OCI-LY1 (cell line): ENCODE data around the gene HOXA5.

ENCODE experiments used
- H2AFZ ChIP-seq: fragments of 200-600 bp; sonication (generic), shearing (Covaris generic); 2 replicates; pipeline ENCODE4 v1.6.0; 2014; ENCODE audit warnings: antibody characterized with exemption, mild to moderate bottlenecking, low read length
- H3F3A ChIP-seq: fragments of 200-600 bp; sonication (generic), shearing (Covaris generic); 2 replicates; pipeline ENCODE4 v1.6.0; 2014; ENCODE audit warnings: mild to moderate bottlenecking, antibody characterized with exemption, low read length, moderate library complexity; ENCODE audit not compliant: insufficient read depth
- H3K27ac ChIP-seq: fragments of 200-600 bp; sonication (generic); 2 replicates; pipeline ENCODE4 v1.5.1; 2014; ENCODE audit warnings: low read length, mixed run types, mild to moderate bottlenecking, low read depth; ENCODE audit not compliant: poor library complexity, severe bottlenecking
- H3K27me3 ChIP-seq: fragments of 200-600 bp; sonication (generic); 2 replicates; pipeline ENCODE4 v1.6.0; 2014; ENCODE audit warnings: antibody characterized with exemption, mild to moderate bottlenecking, low read length, moderate library complexity; ENCODE audit not compliant: insufficient read depth
- H3K36me3 ChIP-seq: fragments of 200-600 bp; sonication (generic); 2 replicates; pipeline ENCODE4 v1.6.1; 2014; ENCODE audit warnings: mild to moderate bottlenecking, antibody characterized with exemption, low read length, moderate library complexity, mixed read lengths; ENCODE audit not compliant: insufficient read depth
- H3K4me1 ChIP-seq: fragments of 200-600 bp; sonication (generic); 2 replicates; pipeline ENCODE4 v1.5.1; 2014; ENCODE audit warnings: mild to moderate bottlenecking, low read length, moderate library complexity; ENCODE audit not compliant: insufficient read depth, severe bottlenecking
- H3K4me2 ChIP-seq: fragments of 200-600 bp; sonication (generic), shearing (Covaris generic); 2 replicates; pipeline ENCODE4 v1.6.1; 2014; ENCODE audit warnings: low read length
- H3K4me3 ChIP-seq: fragments of 200-600 bp; sonication (generic); 2 replicates; pipeline ENCODE4 v1.5.1; 2014; ENCODE audit warnings: low read length, low read depth, mild to moderate bottlenecking, mixed read lengths; ENCODE audit not compliant: poor library complexity, severe bottlenecking
- H3K79me2 ChIP-seq: fragments of 200-600 bp; shearing (Covaris generic); 2 replicates; pipeline ENCODE4 v1.6.1; 2016; ENCODE audit warnings: mixed run types, low read length, mixed read lengths; ENCODE audit not compliant: insufficient read depth
- H3K9ac ChIP-seq: fragments of 200-600 bp; sonication (generic), shearing (Covaris generic); 2 replicates; pipeline ENCODE4 v1.6.1; 2014; ENCODE audit warnings: mild to moderate bottlenecking, low read length, mixed read lengths
- H3K9me2 ChIP-seq: fragments of 200-600 bp; sonication (generic), shearing (Covaris generic); 2 replicates; pipeline ENCODE4 v1.6.1; 2014; ENCODE audit warnings: low read depth, mild to moderate bottlenecking, low read length, mixed read lengths
- H3K9me3 ChIP-seq: fragments of 200-600 bp; shearing (Covaris generic); 2 replicates; pipeline ENCODE4 v1.6.1; 2014; ENCODE audit warnings: low read length, mixed read lengths
- H4K20me1 ChIP-seq: fragments of 200-600 bp; sonication (generic), shearing (Covaris generic); 2 replicates; pipeline ENCODE4 v1.6.0; 2016; ENCODE audit warnings: mild to moderate bottlenecking, low read length; ENCODE audit not compliant: insufficient read depth
- EZH2 ChIP-seq: fragments of 200-600 bp; sonication (generic), shearing (Covaris generic); IDR thresholded peaks from 2 replicates; pipeline ENCODE4 v1.8.0; 2017; ENCODE audit warnings: borderline replicate concordance, mixed run types, mild to moderate bottlenecking, antibody characterized with exemption, low read length, moderate library complexity, mixed read lengths
- TF ChIP-seq, protein P1 (sequence below): fragments of 200-600 bp; sonication (generic), shearing (Covaris generic); IDR thresholded peaks from 2 replicates; pipeline ENCODE4 v1.5.1; 2017; ENCODE audit warnings: mild to moderate bottlenecking, antibody characterized with exemption, low read length, moderate library complexity, mixed read lengths

The HOXA5 gene

DNA sequence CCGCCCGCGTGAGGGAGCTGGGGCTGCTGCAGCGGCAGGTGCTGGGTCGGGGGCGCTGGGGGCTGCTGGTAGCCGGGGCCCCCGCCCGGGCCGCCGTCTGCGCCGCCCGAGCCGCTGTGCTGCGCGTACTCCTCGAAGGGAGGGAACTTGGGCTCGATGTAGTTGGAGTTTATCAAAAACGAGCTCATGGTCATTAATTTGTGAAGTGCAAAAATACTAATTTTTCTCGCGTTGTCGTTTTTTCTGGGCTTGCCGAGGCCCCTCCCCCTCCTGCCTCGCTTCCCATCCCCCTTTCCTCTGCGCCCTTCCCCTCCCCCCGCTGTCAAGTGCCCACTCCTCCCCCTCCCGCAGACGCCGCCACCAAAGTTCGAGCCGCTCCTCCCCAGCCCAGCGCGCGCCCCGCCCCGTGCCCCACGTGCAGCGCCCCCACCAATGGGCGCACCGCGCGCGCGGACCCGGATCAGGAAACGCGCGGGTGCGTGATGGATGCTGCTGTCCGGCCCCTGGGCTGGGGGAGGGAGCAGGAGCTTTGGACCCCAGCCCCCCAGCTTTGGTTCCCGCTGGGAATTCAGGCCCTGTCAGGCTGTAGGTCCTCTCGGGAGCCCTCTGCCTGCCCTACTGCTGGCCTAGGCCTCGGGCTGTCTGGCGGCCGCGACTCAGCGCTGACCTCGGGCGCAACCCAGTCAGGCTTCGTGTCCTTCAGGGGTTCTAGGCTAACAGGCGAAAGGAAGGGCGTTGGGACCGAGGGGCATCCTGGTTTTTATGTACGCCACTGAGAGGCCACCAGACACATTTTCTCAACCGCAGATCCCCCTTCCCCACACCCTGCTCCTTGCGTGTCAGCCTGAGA, 12.7 kb downstream of the HOXA5 start, which contains the start of gene HOXA4:
Gene HOXA4, minus strand, starts transcription at position 218 of the 850 bp plus-strand sequence. Its CDS starts 24 bp downstream, at position 194.
- no peak within 1 kb of the TSS for H2AFZ ChIP-seq
- H3K27ac ChIP-seq: no peak within 1 kb of the TSS
- H3K9me2 ChIP-seq: no peaks in the 10 kb centered on the region
- no peaks in the 10 kb centered on the region for H3K9me3 ChIP-seq
- H3K4me3 ChIP-seq: no peak within 1 kb of the TSS
- H3K27me3 ChIP-seq: no peaks in the 10 kb centered on the region
- H3K4me1 ChIP-seq: no peaks in the 10 kb centered on the region
- no peak within 1 kb of the TSS for H3K4me2 ChIP-seq
- no peaks in the 10 kb centered on the region for H3K79me2 ChIP-seq
- no peaks in the 10 kb centered on the region for H4K20me1 ChIP-seq
- H3K36me3 ChIP-seq: no peaks in the 10 kb centered on the region
- TF ChIP-seq, protein P1, sequence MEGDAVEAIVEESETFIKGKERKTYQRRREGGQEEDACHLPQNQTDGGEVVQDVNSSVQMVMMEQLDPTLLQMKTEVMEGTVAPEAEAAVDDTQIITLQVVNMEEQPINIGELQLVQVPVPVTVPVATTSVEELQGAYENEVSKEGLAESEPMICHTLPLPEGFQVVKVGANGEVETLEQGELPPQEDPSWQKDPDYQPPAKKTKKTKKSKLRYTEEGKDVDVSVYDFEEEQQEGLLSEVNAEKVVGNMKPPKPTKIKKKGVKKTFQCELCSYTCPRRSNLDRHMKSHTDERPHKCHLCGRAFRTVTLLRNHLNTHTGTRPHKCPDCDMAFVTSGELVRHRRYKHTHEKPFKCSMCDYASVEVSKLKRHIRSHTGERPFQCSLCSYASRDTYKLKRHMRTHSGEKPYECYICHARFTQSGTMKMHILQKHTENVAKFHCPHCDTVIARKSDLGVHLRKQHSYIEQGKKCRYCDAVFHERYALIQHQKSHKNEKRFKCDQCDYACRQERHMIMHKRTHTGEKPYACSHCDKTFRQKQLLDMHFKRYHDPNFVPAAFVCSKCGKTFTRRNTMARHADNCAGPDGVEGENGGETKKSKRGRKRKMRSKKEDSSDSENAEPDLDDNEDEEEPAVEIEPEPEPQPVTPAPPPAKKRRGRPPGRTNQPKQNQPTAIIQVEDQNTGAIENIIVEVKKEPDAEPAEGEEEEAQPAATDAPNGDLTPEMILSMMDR: no peak
- TF ChIP-seq EZH2: no peak
- no peak within 1 kb of the TSS for H3K9ac ChIP-seq
- no peaks in the 10 kb centered on the region for H3F3A ChIP-seq

DNA sequence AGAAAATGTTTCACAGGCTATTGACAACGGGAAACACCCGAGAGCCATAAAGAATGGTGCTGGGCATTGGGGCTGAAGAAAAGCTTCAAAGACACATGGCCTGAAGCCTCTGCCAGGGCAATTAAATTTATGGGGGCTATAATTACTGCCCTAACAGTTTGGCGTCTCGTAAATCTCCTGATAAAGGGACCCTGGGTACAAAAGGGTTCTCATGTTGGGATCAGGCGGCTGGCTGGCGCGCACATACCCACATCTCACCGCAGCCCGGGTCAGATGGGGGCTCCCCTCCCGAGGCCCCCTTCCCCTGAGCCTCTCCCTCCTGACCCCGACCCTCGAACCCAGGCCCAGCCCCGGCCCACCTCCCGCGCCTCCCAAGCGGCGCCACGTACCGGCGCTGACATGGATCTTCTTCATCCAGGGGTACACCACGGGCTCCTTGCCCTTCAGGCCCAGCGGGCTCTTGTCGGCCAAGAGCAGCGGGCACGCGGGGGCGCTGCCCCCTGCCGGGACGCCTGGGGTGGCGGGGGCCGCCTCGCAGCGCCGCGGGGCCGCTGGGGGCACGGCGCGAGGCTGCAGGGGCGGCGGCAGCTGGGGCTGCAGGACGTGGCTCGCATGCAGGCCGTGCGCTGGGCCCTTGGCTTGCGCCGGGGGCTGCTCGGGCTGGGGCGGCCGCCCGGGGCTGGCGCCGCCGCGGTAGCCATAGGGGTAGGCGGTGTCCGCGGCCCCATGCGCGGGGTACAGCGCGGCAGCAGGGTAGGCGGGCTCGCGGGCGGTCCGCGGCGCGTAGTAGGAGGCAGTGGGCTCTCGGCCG, 13.5 kb downstream of the HOXA5 start:
- no peaks in the 10 kb centered on the region for H3F3A ChIP-seq
- H3K79me2 ChIP-seq: no peaks in the 10 kb centered on the region
- no peak overlapping the region for H3K4me2 ChIP-seq
- no peak overlapping the region for H3K4me3 ChIP-seq
- no peak overlapping the region for H2AFZ ChIP-seq
- no peak for TF ChIP-seq EZH2
- no peaks in the 10 kb centered on the region for H3K9me2 ChIP-seq
- no peaks in the 10 kb centered on the region for H3K36me3 ChIP-seq
- H3K27ac ChIP-seq: no peak overlapping the region
- H3K4me1 ChIP-seq: no peaks in the 10 kb centered on the region
- no peaks in the 10 kb centered on the region for H4K20me1 ChIP-seq
- H3K9me3 ChIP-seq: no peaks in the 10 kb centered on the region
- no peak overlapping the region for H3K9ac ChIP-seq
- H3K27me3 ChIP-seq: no peaks in the 10 kb centered on the region

DNA sequence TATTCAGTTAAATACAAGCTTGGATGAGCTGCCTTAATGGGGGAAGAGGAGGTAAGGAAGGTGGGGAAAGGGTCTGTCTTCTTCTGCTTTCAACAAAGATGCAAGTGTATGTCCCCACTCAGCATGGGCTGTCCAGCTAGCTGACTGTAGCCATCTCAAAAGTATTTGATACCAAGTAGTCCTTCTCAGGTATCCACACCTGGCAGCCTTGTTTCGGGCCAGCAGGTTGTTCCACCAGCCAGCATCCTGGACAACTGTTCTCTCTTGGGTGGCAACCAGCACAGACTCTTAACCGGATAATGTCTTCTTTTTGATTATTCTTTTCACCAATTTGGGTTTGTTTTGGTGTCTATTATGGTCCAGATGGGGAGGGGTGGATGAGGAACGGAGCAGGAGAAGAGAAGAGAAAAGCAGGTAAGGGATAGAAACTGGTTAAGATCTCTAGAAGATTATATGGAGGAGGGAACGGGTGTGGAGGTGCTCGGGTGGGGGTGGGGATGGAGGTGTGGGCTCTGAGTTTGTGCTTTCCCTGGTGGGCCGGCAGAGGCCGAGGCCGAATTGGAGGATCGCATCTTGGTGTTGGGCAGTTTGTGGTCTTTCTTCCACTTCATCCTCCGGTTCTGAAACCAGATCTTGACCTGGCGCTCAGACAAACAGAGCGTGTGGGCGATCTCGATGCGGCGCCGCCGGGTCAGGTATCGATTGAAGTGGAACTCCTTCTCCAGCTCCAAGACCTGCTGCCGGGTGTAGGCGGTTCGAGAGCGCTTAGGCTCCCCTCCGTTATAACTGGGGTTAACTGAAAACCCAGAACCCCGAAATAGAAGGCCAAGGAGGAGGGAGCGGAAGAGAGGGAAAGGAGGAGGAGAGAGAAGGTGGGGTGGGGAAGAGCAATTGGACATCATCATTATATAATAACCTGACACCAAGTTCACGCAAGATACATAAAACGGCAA, 14.4 kb downstream of the HOXA5 start:
- H3K9ac ChIP-seq: no peak overlapping the region
- no peaks in the 10 kb centered on the region for H3K79me2 ChIP-seq
- H3K4me1 ChIP-seq: no peaks in the 10 kb centered on the region
- no peaks in the 10 kb centered on the region for H3F3A ChIP-seq
- no peaks in the 10 kb centered on the region for H3K36me3 ChIP-seq
- no peaks in the 10 kb centered on the region for H3K27me3 ChIP-seq
- no peak overlapping the region for H2AFZ ChIP-seq
- H3K9me2 ChIP-seq: no peaks in the 10 kb centered on the region
- H3K9me3 ChIP-seq: no peaks in the 10 kb centered on the region
- H3K4me3 ChIP-seq: no peak overlapping the region
- H3K27ac ChIP-seq: no peak overlapping the region
- H3K4me2 ChIP-seq: no peak overlapping the region
- TF ChIP-seq, protein P1: no peak
- no peak for TF ChIP-seq EZH2
- no peaks in the 10 kb centered on the region for H4K20me1 ChIP-seq
